ENCODE data around the gene RPS6KA3. TPM values are rescaled to one million over a fixed set of nuclear protein-coding genes. Genes with fewer than 3 reads are reported as not detected.

The RPS6KA3 gene
- total RNA-seq, 1 donor from 2014 or later, result 51.9 TPM

Other genes with a start within 250 kb of the RPS6KA3 start
- 5.2 TPM for gene MAP7D2, start 150.0 kb downstream of the RPS6KA3 start, total RNA-seq
- 80.2 TPM for gene EIF1AX, start 125.1 kb downstream of the RPS6KA3 start, total RNA-seq

All from mucosa of gallbladder (tissue), 1 donor.